ENCODE data around the gene SETBP1.

The SETBP1 gene

GRCh38 chr18:44654573-44654972, 26.1 kb upstream of the SETBP1 start:
- TF ChIP-seq CTCF (IDR thresholded peaks at IDR 0.05; ENCODE audit: low read depth, low read length) = no peak
- H3K4me3 ChIP-seq (ENCODE audit: low read depth, low read length) = no peak overlapping the region
- H3K27me3 ChIP-seq = no peaks in the 10 kb centered on the region
- DNase-seq = no peak
- no peaks in the 10 kb centered on the region for H3K36me3 ChIP-seq
- H3K4me1 ChIP-seq = no peaks in the 10 kb centered on the region
- H3K9me3 ChIP-seq = no peaks in the 10 kb centered on the region

GRCh38 chr18:44655435-44655834, 25.3 kb upstream of the SETBP1 start:
- Histone ChIP-seq H3K36me3 (no peaks in the 10 kb centered on the region), H3K27me3 (no peaks in the 10 kb centered on the region), H3K9me3 (no peaks in the 10 kb centered on the region), H3K4me3 (ENCODE audit: low read depth, low read length) (no peak overlapping the region), H3K4me1 (no peaks in the 10 kb centered on the region)
- no peak for DNase-seq
- TF ChIP-seq CTCF (IDR thresholded peaks at IDR 0.05; ENCODE audit: low read depth, low read length) = no peak

- no peaks in the 10 kb centered on the region for H3K4me1 ChIP-seq
- no peak for DNase-seq
- H3K4me3 ChIP-seq (ENCODE audit: low read depth, low read length) = no peak overlapping the region
- TF ChIP-seq CTCF (IDR thresholded peaks at IDR 0.05; ENCODE audit: low read depth, low read length) = no peak
- H3K9me3 ChIP-seq = no peaks in the 10 kb centered on the region
- H3K36me3 ChIP-seq = no peaks in the 10 kb centered on the region
- no peaks in the 10 kb centered on the region for H3K27me3 ChIP-seq
These were observed 20.9 kb upstream of the SETBP1 start for GRCh38 chr18:44659771-44660170.

GRCh38 chr18:44668270-44668975, 12.3 kb upstream of the SETBP1 start:
- no peaks in the 10 kb centered on the region for H3K36me3 ChIP-seq
- DNase-seq = no peak
- H3K9me3 ChIP-seq = no peaks in the 10 kb centered on the region
- no peaks in the 10 kb centered on the region for H3K27me3 ChIP-seq
- no peak for TF ChIP-seq CTCF (IDR thresholded peaks at IDR 0.05; ENCODE audit: low read depth, low read length)
- H3K4me1 ChIP-seq = no peaks in the 10 kb centered on the region
- H3K4me3 ChIP-seq (ENCODE audit: low read depth, low read length) = no peak overlapping the region

GRCh38 chr18:44671914-44672313, 8.8 kb upstream of the SETBP1 start:
- H3K36me3 ChIP-seq = no peaks in the 10 kb centered on the region
- no peak for DNase-seq
- no peak for TF ChIP-seq CTCF (IDR thresholded peaks at IDR 0.05; ENCODE audit: low read depth, low read length)

GRCh38 chr18:44672506-44672905, 8.2 kb upstream of the SETBP1 start:
- Histone ChIP-seq H3K9me3 (no peaks in the 10 kb centered on the region), H3K27me3 (no peaks in the 10 kb centered on the region), H3K4me3 (ENCODE audit: low read depth, low read length) (no peak overlapping the region), H3K36me3 (no peaks in the 10 kb centered on the region), H3K4me1 (no peaks in the 10 kb centered on the region)
- no peak for TF ChIP-seq CTCF (IDR thresholded peaks at IDR 0.05; ENCODE audit: low read depth, low read length)
- DNase-seq = no peak

More at GRCh38 chr18:44671914-44672313, 8.8 kb upstream of the SETBP1 start:
- Histone ChIP-seq H3K4me3 (ENCODE audit: low read depth, low read length) (no peak overlapping the region), H3K4me1 (no peaks in the 10 kb centered on the region), H3K27me3 (no peaks in the 10 kb centered on the region), H3K9me3 (no peaks in the 10 kb centered on the region)
